SU-DHL-6 (cell line): ENCODE data around the gene ZNF423.

Experiments
- H2AFZ ChIP-seq: fragments of 200-600 bp; sonication (generic); 2 replicates; pipeline ENCODE4 v1.6.1; 2014; ENCODE audit warnings: low read depth, mild to moderate bottlenecking, moderate library complexity, mixed read lengths, antibody characterized with exemption, low read length; ENCODE audit not compliant: severe bottlenecking
- H3F3A ChIP-seq: fragments of 200-600 bp; shearing (Covaris generic); 2 replicates; pipeline ENCODE4 v1.6.0; 2016; ENCODE audit warnings: antibody characterized with exemption, mild to moderate bottlenecking; ENCODE audit not compliant: insufficient read depth
- H3K27ac ChIP-seq: fragments of 200-600 bp; sonication (generic); 2 replicates; pipeline ENCODE4 v1.5.1; 2016; ENCODE audit warnings: low read depth, mild to moderate bottlenecking, low read length, moderate library complexity, mixed read lengths
- H3K27me3 ChIP-seq: fragments of 200-600 bp; sonication (generic), shearing (Covaris generic); 2 replicates; pipeline ENCODE4 v1.6.0; 2014; ENCODE audit warnings: mild to moderate bottlenecking, low read length
- H3K36me3 ChIP-seq: fragments of 200-600 bp; sonication (generic); 2 replicates; pipeline ENCODE4 v1.6.1; 2014; ENCODE audit warnings: mild to moderate bottlenecking, low read length, mixed read lengths
- H3K4me2 ChIP-seq: fragments of 300-600, 200-600 bp; shearing (Covaris generic), sonication (generic); 2 replicates; pipeline ENCODE4 v1.6.0; 2014; ENCODE audit warnings: low read length, low read depth, mild to moderate bottlenecking; ENCODE audit not compliant: poor library complexity, severe bottlenecking
- H3K4me3 ChIP-seq: fragments of 200-600 bp; sonication (generic); 2 replicates; pipeline ENCODE4 v1.5.1; 2014; ENCODE audit warnings: antibody characterized with exemption, low read length, mild to moderate bottlenecking, mixed read lengths; ENCODE audit not compliant: insufficient read depth, poor library complexity, severe bottlenecking
- H3K79me2 ChIP-seq: fragments of 200-600 bp; sonication (generic); 2 replicates; pipeline ENCODE4 v1.6.1; 2014; ENCODE audit warnings: mild to moderate bottlenecking, low read length, moderate library complexity; ENCODE audit not compliant: insufficient read depth
- H3K9ac ChIP-seq: fragments of 200-600 bp; sonication (generic); 2 replicates; pipeline ENCODE4 v1.7.0; 2014; ENCODE audit warnings: mild to moderate bottlenecking, low read length
- H3K9me2 ChIP-seq: fragments of 200-600 bp; sonication (generic); replicated peaks from 2 replicates; pipeline ENCODE4 v1.6.1; 2014; ENCODE audit warnings: low read length; ENCODE audit not compliant: insufficient read depth
- H3K9me3 ChIP-seq: fragments of 200-600 bp; sonication (generic); 2 replicates; pipeline ENCODE4 v1.6.1; 2014; ENCODE audit warnings: low read length, mixed read lengths; ENCODE audit not compliant: insufficient read depth
- H4K20me1 ChIP-seq: fragments of 200-600 bp; sonication (generic); 2 replicates; pipeline ENCODE4 v1.6.1; 2014; ENCODE audit warnings: low read depth, mild to moderate bottlenecking, antibody characterized with exemption, low read length, moderate library complexity, mixed read lengths
- EZH2phosphoT487 ChIP-seq: fragments of 200-600 bp; sonication (generic), shearing (Covaris generic); conservative IDR thresholded peaks from 2 replicates; pipeline ENCODE4 v1.6.1; 2018; ENCODE audit warnings: mild to moderate bottlenecking, antibody characterized with exemption, low read length, moderate library complexity, mixed read lengths
- TF ChIP-seq, protein P1 (sequence below): fragments of 200-600 bp; sonication (generic); IDR thresholded peaks from one replicate; pipeline ENCODE4 v1.5.1; 2017; ENCODE audit warnings: antibody characterized with exemption, mild to moderate bottlenecking, low read length, moderate library complexity; ENCODE audit not compliant: insufficient read depth, poor library complexity, severe bottlenecking

ZNF423 gene

DNA sequence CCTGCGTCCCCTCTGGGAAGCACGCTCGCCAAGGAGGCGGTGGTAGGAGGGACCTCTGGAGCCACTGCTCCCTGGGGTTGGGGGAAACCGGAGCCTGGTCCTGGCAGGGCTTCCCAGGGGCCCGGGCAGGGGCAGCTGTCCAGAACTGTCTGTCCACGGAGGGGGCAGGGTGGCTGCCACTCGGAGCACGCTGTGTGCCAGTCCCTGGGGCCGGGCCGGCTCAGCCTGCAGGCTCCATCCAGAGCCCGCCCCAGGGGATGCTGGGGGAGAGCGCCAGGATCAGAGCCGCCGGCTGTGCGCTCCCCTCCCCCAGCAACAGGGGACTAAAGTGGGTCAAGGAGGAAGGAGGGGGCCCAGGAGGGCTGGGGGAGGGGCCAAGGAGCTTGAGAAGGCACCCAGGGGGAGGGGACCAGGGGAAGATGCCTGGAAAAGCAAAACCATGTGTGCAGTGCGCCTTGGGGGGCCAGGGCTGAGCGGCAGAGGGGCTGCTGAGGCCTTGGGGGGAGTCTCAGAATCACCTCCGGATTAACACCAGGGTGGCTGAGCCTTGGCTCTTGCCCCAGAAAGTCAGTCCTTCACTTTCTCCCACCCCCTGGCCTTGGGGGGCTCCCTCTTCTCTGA, 21.3 kb downstream of the ZNF423 start:
- H3K9me2 ChIP-seq: no peaks in the 10 kb centered on the region
- no peak overlapping the region for H3K4me2 ChIP-seq
- no peak overlapping the region for H3K27ac ChIP-seq
- no peaks in the 10 kb centered on the region for H3K36me3 ChIP-seq
- no peaks in the 10 kb centered on the region for H3F3A ChIP-seq
- TF ChIP-seq, protein P1, sequence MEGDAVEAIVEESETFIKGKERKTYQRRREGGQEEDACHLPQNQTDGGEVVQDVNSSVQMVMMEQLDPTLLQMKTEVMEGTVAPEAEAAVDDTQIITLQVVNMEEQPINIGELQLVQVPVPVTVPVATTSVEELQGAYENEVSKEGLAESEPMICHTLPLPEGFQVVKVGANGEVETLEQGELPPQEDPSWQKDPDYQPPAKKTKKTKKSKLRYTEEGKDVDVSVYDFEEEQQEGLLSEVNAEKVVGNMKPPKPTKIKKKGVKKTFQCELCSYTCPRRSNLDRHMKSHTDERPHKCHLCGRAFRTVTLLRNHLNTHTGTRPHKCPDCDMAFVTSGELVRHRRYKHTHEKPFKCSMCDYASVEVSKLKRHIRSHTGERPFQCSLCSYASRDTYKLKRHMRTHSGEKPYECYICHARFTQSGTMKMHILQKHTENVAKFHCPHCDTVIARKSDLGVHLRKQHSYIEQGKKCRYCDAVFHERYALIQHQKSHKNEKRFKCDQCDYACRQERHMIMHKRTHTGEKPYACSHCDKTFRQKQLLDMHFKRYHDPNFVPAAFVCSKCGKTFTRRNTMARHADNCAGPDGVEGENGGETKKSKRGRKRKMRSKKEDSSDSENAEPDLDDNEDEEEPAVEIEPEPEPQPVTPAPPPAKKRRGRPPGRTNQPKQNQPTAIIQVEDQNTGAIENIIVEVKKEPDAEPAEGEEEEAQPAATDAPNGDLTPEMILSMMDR: no peak
- TF ChIP-seq EZH2phosphoT487: no peak
- no peaks in the 10 kb centered on the region for H4K20me1 ChIP-seq
- H2AFZ ChIP-seq: no peak overlapping the region
- H3K9ac ChIP-seq: no peak overlapping the region
- H3K4me3 ChIP-seq: no peak overlapping the region
- no peaks in the 10 kb centered on the region for H3K9me3 ChIP-seq
- peaks cover 4% of the 10 kb centered on the region; the same call in 1 of the 2 replicates for H3K27me3 ChIP-seq
- H3K79me2 ChIP-seq: no peaks in the 10 kb centered on the region

DNA sequence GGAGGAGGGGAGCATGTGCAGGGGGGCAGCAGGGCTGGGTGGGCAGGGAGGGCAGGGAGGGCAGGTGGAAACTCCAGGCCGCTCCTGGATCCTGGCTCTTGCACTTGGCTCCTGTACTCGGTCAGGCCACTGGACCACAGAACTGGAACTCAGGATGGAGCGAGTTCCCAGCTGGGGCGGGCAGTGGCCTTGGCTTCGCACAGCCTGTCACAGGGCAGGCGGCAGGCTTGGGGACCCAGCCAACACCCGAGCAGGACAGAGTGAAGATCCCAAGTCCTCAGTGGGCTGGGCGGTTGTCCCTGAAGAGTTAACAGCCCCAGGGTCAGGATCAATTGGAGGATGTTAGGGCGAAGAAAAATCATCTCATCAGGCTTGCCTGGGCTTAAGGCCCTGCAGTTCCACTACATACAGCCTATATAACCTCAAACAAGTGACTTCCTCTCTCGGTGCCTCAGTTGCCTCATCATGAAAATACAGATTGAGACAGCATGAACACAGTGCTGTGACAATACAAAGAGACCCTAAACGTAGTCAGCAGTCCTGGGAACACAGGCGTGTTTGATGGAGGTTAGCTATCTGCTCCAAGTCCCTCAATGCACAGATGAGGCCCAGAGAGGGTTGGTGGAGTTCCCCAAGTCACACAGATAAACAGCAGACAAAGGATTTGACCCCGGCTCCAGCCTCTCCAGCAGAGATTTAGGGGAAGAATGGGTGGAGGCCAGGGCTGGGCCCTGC, 21.9 kb downstream of the ZNF423 start:
- Histone ChIP-seq H3K27ac (no peak overlapping the region), H2AFZ (no peak overlapping the region), H3F3A (no peaks in the 10 kb centered on the region), H3K79me2 (no peaks in the 10 kb centered on the region), H3K4me2 (no peak overlapping the region), H3K9me3 (no peaks in the 10 kb centered on the region), H3K4me3 (no peak overlapping the region), H4K20me1 (no peaks in the 10 kb centered on the region), H3K9me2 (no peaks in the 10 kb centered on the region), H3K36me3 (no peaks in the 10 kb centered on the region), H3K27me3 (peaks cover 4% of the 10 kb centered on the region; the same call in 1 of the 2 replicates), H3K9ac (no peak overlapping the region)
- TF ChIP-seq EZH2phosphoT487: no peak
- TF ChIP-seq, protein P1: no peak

DNA sequence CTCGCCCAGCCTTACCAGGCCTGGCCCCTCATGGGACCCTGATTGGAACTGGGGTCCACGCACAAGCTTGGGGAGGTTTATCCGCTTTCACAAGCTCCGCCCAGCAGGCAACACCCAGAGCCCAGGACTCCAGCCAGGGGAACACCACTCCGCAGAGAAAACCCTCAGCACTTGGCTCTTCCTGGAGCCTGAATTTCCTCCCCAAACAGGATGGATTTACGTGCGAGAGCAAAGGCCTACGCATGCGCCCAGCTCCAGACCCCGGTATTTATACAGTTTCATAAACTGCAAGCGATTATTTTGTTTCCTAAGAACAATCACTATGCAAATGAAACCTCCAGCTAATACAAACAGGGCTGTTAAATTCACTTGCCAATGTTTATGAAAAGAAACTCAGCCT, 22.8 kb downstream of the ZNF423 start:
- no peaks in the 10 kb centered on the region for H3K79me2 ChIP-seq
- H3K36me3 ChIP-seq: no peaks in the 10 kb centered on the region
- no peak overlapping the region for H3K9ac ChIP-seq
- no peaks in the 10 kb centered on the region for H3F3A ChIP-seq
- TF ChIP-seq, protein P1: no peak
- H3K4me3 ChIP-seq: no peak overlapping the region
- H3K27ac ChIP-seq: no peak overlapping the region
- H3K27me3 ChIP-seq: peaks cover 4% of the 10 kb centered on the region; the same call in 1 of the 2 replicates
- no peak overlapping the region for H2AFZ ChIP-seq
- H3K9me2 ChIP-seq: no peaks in the 10 kb centered on the region
- no peak overlapping the region for H3K4me2 ChIP-seq
- H4K20me1 ChIP-seq: no peaks in the 10 kb centered on the region
- no peaks in the 10 kb centered on the region for H3K9me3 ChIP-seq
